Activated T-cell treated with anti-CD3 and anti-CD28 coated beads, Interleukin-2, amount 50 U/mL, for 4 hours (primary cell): ENCODE results near the gene GFY. TPM values are rescaled to one million over a fixed set of nuclear protein-coding genes. Genes with fewer than 3 reads are reported as not detected.

ENCODE experiments used
- ATAC-seq, 2 donors: fragments of 200-7000 bp; cut with Tn5 transposase; one replicate each; pipeline ENCODE4 v1.10.0; 2021
- DNase-seq: peaks from one replicate; pipeline ENCODE4 v3.0.0-alpha.2; 2020
- H3K27me3 Mint-ChIP-seq: one replicate; pipeline ENCODE4 v1.8.0; 2021; ENCODE audit warnings: low read depth, mixed read lengths
- H3K36me3 Mint-ChIP-seq: one replicate; pipeline ENCODE4 v1.8.0; 2022; ENCODE audit warnings: mixed read lengths; ENCODE audit not compliant: insufficient read depth
- H3K4me1 Mint-ChIP-seq: one replicate; pipeline ENCODE4 v1.8.0; 2021; ENCODE audit warnings: low read depth, mixed read lengths
- H3K4me3 Mint-ChIP-seq: one replicate; pipeline ENCODE4 v1.8.0; 2021; ENCODE audit warnings: mild to moderate bottlenecking, moderate library complexity, mixed read lengths
- H3K9me3 Mint-ChIP-seq: one replicate; pipeline ENCODE4 v1.8.0; 2021; ENCODE audit warnings: mixed read lengths
- total RNA-seq, 3 donors: library from RNA; stranded (reverse); gene quantifications; one replicate each; pipeline ENCODE4 v1.2.1, GENCODE V29; 2021

GFY gene
- total RNA-seq, 3 donors from 2014 or later: not detected

DNA sequence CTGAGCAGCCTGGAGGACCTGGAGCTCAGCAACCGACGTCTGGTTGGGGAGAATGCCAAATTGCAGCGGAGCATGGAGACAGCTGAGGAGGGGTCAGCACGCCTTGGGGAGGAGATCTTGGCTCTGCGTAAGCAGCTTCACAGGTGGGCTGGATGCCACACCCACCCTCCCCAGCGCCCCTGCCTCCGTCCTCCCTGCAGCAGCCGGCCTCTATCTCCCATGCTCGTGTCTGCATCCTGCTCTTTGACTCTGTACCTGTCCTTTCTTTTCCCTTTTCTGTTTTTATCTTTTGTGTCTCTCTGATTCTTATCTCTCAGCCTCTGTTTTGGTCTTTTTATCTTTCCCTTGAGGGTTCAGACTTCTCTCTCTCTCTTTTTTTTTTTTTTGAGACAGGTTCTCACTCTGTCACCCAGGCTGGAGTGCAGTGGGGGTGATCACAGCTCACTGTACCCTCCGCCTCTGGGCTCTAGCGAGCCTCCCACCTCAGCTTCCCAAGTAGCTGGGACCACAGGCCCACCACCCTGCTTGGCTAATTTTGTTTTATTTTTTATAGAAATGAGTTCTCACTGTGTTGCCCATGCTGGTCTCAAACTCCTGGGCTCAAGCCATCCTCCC is 27.1 kb upstream of the GFY start:
- peaks cover 16% of the 10 kb centered on the region for H3K4me1 Mint-ChIP-seq
- H3K27me3 Mint-ChIP-seq: no peaks in the 10 kb centered on the region
- no peaks in the 10 kb centered on the region for H3K9me3 Mint-ChIP-seq
- ATAC-seq: no peak
- no peak overlapping the region for H3K4me3 Mint-ChIP-seq
- DNase-seq: no peak
- no peaks in the 10 kb centered on the region for H3K36me3 Mint-ChIP-seq

DNA sequence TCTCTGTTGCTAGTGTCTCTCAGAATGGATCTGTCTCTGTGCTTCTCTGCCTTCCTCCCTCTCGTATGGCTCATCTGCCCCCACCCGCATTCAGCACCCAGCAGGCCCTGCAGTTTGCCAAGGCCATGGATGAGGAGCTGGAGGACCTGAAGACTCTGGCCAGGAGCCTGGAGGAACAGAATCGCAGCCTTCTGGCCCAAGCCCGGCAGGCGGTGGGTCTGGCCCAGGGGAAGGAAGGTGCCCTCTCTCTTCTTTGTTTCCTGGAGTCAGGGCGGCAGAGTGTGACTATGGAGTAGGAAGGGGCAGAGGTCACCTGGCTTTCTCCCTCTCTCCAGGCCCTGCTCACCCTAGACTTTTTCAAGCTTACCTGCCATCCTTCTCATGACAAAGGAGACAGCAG is 26.3 kb upstream of the GFY start:
- H3K4me3 Mint-ChIP-seq: no peak overlapping the region
- no peaks in the 10 kb centered on the region for H3K27me3 Mint-ChIP-seq

DNA sequence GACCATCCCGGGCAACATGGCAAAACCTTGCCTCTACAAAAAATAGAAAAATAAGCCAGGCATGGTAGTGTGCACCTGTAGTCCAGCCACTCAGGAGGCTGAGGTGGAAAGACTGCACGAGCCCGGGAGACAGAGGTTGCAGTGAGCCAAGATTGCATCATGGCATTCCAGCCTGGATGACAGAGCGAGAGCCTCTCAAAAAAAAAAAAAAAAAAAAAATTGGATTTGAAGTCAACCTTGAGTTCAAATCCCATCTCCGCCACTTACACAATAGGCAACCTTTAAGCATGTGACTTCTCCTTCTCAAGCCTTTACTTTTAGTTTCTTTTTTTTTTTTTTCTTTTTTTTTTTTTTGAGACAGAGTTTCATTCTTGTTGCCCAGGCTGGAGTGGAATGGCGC is 25.2 kb upstream of the GFY start:
- Mint-ChIP-seq H3K27me3 (no peaks in the 10 kb centered on the region), H3K4me3 (no peak overlapping the region), H3K36me3 (no peaks in the 10 kb centered on the region), H3K4me1 (peaks cover 22% of the 10 kb centered on the region), H3K9me3 (no peaks in the 10 kb centered on the region)
- ATAC-seq (no peak), DNase-seq (no peak)

More for the DNA sequence above, 26.3 kb upstream of the GFY start:
- DNase-seq (no peak), ATAC-seq (no peak)
- no peaks in the 10 kb centered on the region for H3K36me3 Mint-ChIP-seq
- H3K9me3 Mint-ChIP-seq: no peaks in the 10 kb centered on the region
- peaks cover 22% of the 10 kb centered on the region for H3K4me1 Mint-ChIP-seq

DNA sequence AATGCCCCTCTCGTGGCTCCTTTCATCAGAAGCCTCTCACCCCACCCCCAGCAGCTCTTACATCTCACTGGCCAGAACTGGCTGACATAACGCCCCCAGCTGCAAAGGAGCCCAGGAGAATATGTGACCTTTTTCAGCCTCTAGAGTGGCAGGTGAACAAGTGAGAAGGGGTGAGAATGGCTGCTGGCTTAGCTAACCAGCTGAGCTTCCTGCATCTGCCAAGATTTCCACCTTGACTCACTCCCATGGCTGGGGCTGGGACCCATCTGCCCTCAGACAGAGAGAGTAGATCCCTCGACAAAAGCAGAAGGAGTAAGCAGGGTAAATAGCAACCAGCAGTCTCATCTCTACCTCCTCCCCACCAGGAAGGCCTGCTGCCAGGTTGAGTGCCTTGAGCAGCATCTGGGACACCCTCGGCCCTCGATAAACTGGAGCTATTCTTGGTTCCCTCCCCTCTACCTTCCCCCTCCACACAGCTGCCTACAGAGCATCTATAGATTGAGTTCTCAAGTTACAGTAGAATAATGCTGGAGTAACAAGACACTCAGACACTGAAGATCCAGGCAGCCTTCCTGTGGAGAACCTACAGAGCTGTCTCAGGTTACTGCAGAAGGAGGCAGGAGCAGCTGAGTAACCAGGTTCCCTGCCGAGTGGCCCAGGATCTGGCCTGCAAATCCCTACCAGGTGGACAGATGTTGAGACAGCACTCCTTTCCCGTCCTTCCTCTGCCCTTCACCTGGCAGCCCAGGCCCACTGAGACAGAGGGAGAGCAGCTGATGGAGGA is 21.6 kb upstream of the GFY start:
- H3K4me3 Mint-ChIP-seq: no peak overlapping the region
- no peaks in the 10 kb centered on the region for H3K9me3 Mint-ChIP-seq
- H3K36me3 Mint-ChIP-seq: no peaks in the 10 kb centered on the region
- DNase-seq (no peak), ATAC-seq (no peak)
- peaks cover 32% of the 10 kb centered on the region for H3K4me1 Mint-ChIP-seq
- H3K27me3 Mint-ChIP-seq: no peaks in the 10 kb centered on the region

DNA sequence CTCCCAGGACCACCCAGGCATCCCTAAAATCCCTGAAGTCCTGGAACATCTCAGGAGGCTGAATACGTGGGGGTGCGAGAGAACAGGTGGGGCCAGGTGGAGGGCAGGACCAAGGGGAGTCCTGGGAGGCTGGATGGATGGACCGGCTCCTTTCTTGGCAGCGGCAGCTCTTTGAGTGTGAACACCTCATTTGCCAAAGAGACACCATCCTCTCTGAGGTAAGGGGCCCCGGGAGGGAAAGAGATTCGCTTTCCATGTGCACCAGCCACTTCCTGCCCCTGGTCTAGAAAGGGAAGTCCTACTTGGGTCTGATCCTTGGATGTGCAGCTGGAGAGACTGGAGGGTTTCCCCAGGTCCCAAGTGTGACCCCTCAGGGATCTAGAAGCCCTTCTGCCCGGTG is 18.1 kb upstream of the GFY start:
- no peak overlapping the region for H3K4me3 Mint-ChIP-seq
- DNase-seq: no peak
- no peaks in the 10 kb centered on the region for H3K9me3 Mint-ChIP-seq
- no peak for ATAC-seq
- peaks cover 58% of the 10 kb centered on the region for H3K4me1 Mint-ChIP-seq
- H3K27me3 Mint-ChIP-seq: no peaks in the 10 kb centered on the region
- H3K36me3 Mint-ChIP-seq: no peaks in the 10 kb centered on the region

- H3K36me3 Mint-ChIP-seq: no peaks in the 10 kb centered on the region
- no peak overlapping the region for H3K4me3 Mint-ChIP-seq
- no peak for DNase-seq
- peaks cover 62% of the 10 kb centered on the region for H3K4me1 Mint-ChIP-seq
- peak; percentile 63 to 68 for ATAC-seq
- no peaks in the 10 kb centered on the region for H3K9me3 Mint-ChIP-seq
- H3K27me3 Mint-ChIP-seq: no peaks in the 10 kb centered on the region
These were observed 17.6 kb upstream of the GFY start for GRCh38 chr19:49407482-49408015.

- Mint-ChIP-seq H3K4me3 (no peak overlapping the region), H3K36me3 (no peaks in the 10 kb centered on the region), H3K27me3 (no peaks in the 10 kb centered on the region), H3K9me3 (no peaks in the 10 kb centered on the region), H3K4me1 (peaks cover 57% of the 10 kb centered on the region)
- ATAC-seq (no peak), DNase-seq (no peak)
These were observed 16.3 kb upstream of the GFY start for GRCh38 chr19:49408816-49409440.

DNA sequence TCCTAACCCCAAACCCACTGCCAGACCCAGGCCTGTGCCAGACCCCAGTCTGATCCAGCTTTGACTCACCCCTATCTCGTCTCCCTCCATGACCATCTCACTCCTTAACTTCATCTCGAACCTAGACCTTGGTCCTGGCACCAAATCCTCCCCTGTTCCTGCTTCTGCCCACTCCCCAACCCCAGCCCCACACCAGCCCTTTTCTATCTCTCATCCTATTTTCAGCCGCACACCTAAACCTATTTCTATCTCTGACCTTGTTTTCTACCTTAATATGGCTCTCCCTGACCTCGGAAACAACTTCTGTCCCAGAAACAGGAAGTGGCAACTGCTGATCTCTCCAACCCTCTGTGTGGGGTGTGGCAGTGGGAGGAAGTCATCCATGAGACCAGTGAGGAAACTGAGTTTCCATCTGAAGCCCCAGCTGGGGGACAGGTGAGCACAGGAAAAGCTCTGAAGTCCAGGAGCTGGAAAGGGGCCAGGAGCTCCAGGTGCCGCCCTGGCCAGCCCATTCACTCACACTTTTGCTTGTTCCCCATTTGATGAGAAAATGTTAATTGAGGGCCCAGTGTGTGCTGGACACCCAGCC is 15.7 kb upstream of the GFY start:
- peaks cover 57% of the 10 kb centered on the region for H3K4me1 Mint-ChIP-seq
- peak; percentile 27 to 44 for ATAC-seq
- no peaks in the 10 kb centered on the region for H3K36me3 Mint-ChIP-seq
- DNase-seq: no peak
- H3K27me3 Mint-ChIP-seq: no peaks in the 10 kb centered on the region
- no peaks in the 10 kb centered on the region for H3K9me3 Mint-ChIP-seq
- H3K4me3 Mint-ChIP-seq: peak overlapping the region; percentile 65

GRCh38 chr19:49411681-49412326 is 13.4 kb upstream of the GFY start:
- ATAC-seq (no peak), DNase-seq (no peak)
- H3K4me3 Mint-ChIP-seq: peak overlapping the region; percentile 33
- H3K9me3 Mint-ChIP-seq: no peaks in the 10 kb centered on the region
- no peaks in the 10 kb centered on the region for H3K36me3 Mint-ChIP-seq
- H3K27me3 Mint-ChIP-seq: peaks cover 5% of the 10 kb centered on the region
- H3K4me1 Mint-ChIP-seq: peaks cover 52% of the 10 kb centered on the region

DNA sequence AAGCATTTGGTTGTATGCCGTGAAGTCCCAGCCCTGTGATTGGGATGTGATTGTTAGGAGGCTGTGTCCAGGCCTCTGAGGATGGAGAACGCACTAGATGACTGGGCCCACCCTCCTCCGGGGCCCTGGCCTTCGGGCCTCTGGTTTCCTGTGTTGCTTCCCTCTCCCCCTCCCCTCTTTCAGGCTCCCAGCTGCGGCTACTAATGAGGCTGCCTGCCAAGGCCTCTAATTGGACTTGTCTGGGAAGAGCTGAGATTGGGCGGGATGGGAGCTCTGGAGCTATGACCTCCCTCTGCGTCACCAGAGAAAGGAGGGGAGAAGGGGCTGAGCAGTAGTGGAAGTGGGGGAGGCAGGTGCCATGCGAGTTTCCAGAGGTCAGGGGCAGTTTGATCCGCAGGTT is 11.8 kb upstream of the GFY start:
- H3K4me3 Mint-ChIP-seq: no peak overlapping the region
- no peaks in the 10 kb centered on the region for H3K36me3 Mint-ChIP-seq
- DNase-seq: no peak
- no peaks in the 10 kb centered on the region for H3K9me3 Mint-ChIP-seq
- peaks cover 13% of the 10 kb centered on the region for H3K27me3 Mint-ChIP-seq
- no peak for ATAC-seq
- peaks cover 40% of the 10 kb centered on the region for H3K4me1 Mint-ChIP-seq

DNA sequence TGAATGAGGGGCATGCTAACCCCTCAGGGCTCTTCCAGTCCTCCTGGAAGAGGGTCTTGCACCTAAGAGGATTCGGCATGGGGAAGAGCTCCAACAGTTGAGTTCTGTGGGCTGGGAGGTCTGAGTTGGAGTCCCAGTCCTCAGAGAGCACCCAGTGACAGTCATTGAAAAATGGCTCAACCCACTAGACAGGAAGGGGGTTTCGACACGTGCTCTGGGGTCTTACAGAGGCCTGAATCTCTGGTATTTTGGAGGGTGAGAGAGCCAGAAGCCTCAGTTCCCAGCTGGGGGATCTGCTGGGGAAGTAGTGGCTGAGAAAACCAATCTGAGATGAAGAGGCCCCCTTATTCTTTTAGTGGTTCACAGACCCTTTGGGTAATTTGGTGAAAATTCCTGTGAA is 10.9 kb upstream of the GFY start:
- peaks cover 30% of the 10 kb centered on the region for H3K4me1 Mint-ChIP-seq
- ATAC-seq (no peak), DNase-seq (no peak)
- H3K36me3 Mint-ChIP-seq: no peaks in the 10 kb centered on the region
- no peak overlapping the region for H3K4me3 Mint-ChIP-seq
- H3K27me3 Mint-ChIP-seq: peaks cover 19% of the 10 kb centered on the region
- H3K9me3 Mint-ChIP-seq: no peaks in the 10 kb centered on the region

DNA sequence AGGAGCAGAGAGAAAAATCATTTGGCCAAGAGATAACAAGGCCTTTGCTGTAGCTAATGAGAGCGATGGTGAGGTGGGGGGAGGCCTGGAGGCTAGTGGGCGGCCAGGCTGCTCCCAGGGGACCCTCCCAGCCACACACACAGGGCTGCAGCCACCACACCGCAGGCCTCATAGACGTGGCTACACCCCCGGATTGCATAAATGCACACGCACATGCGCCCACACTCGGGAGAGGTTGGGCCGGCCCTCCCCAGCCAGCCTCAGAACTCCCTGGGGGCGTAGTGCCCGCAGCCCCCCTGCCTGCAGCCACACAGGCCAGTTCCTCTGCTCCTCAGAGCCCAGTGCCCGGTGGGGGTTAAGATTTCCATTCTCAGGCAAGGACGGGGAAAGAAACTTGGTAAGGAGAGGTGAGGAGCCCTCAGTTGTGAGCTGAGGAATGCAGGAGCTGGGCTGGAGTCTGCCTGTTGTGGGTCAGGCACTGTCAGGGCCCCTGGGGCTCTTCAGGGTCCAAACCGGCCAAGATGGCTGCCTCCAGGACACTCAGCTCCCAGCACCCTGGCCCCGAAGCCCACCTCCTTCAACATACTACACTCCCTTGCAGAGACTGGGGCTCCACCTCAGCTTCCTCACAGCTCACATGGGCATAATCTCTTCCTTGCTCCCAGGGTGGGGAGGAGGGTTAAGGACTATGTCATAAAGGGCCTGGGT is 9.9 kb upstream of the GFY start:
- Mint-ChIP-seq H3K27me3 (peaks cover 28% of the 10 kb centered on the region), H3K9me3 (no peaks in the 10 kb centered on the region), H3K4me1 (peaks cover 20% of the 10 kb centered on the region), H3K4me3 (no peak overlapping the region), H3K36me3 (no peaks in the 10 kb centered on the region)
- DNase-seq: no peak
- ATAC-seq: no peak

GRCh38 chr19:49415810-49416200 is 9.4 kb upstream of the GFY start:
- Mint-ChIP-seq H3K4me1 (peaks cover 19% of the 10 kb centered on the region), H3K27me3 (peaks cover 33% of the 10 kb centered on the region), H3K36me3 (no peaks in the 10 kb centered on the region), H3K4me3 (no peak overlapping the region), H3K9me3 (no peaks in the 10 kb centered on the region)
- DNase-seq (no peak), ATAC-seq (no peak)

DNA sequence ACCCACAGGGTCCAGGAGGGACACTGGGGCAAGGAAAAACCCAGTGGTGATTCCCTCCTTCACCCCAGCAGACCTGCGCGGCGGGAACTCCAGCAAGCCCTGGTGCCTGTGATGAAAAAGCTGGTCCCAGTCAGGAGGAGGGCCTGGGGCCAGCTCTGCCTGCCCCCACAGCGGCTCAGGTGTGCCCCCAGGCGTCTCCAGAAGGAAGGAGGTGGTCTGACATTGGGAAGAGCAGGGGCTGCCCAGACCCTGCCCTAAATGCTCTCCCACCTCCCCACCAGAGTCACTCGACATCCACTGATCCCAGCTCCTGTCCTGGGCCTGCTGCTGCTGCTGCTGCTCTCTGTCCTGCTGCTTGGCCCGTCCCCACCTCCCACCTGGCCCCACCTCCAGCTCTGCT is 8.1 kb upstream of the GFY start:
- Mint-ChIP-seq H3K4me1 (peaks cover 17% of the 10 kb centered on the region), H3K4me3 (no peak overlapping the region), H3K27me3 (peaks cover 45% of the 10 kb centered on the region), H3K9me3 (no peaks in the 10 kb centered on the region), H3K36me3 (no peaks in the 10 kb centered on the region)
- ATAC-seq: no peak
- DNase-seq: no peak
